ENCODE measurements around the gene ZSWIM3.
"Not testable (repeated sequence)": the region's sequence is repeated elsewhere in the genome, so short reads cannot be mapped to it uniquely, and the experiment has no call there.

The ZSWIM3 gene

DNA sequence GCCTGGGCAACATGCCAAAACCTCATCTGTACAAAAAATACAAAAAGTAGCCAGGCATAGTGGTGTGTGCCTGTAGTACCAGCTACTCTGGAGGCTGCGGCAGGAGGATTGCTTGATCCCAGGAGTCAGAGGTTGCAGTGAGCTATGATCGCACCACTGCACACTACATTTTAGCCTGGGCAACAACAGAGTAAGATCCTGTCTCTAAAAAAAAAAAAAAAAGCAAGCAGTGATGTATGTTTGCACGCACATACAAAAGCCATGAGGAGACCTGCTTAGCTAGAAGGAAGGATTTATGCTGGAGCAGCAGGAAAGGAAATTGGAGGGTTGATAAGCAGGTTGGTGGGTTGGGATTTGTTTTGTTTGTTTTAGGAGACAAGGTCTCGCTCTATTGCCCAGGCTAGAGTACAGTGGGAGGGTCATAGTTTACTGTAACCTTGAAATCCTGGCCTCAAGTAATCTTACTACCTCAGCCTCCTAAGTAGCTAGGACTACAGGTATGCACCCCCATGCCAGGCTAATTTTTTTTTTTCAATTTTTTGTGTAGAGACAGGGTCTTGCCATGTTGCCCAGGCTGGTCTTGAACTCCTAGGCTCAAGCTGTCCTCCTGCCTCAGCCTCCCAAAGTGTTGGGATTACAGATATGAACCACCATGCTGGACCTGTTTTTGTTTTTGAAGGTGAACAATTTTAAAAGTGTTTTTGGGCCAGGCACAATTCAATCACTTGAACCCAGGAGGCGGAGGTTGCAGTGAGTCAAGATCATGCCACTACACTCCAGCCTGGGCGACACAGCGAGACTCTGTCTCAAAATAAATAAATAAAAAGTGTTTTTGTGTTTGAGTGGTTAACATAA, 4.0 kb downstream of the ZSWIM3 start:
- no peak for DNase-seq

DNA sequence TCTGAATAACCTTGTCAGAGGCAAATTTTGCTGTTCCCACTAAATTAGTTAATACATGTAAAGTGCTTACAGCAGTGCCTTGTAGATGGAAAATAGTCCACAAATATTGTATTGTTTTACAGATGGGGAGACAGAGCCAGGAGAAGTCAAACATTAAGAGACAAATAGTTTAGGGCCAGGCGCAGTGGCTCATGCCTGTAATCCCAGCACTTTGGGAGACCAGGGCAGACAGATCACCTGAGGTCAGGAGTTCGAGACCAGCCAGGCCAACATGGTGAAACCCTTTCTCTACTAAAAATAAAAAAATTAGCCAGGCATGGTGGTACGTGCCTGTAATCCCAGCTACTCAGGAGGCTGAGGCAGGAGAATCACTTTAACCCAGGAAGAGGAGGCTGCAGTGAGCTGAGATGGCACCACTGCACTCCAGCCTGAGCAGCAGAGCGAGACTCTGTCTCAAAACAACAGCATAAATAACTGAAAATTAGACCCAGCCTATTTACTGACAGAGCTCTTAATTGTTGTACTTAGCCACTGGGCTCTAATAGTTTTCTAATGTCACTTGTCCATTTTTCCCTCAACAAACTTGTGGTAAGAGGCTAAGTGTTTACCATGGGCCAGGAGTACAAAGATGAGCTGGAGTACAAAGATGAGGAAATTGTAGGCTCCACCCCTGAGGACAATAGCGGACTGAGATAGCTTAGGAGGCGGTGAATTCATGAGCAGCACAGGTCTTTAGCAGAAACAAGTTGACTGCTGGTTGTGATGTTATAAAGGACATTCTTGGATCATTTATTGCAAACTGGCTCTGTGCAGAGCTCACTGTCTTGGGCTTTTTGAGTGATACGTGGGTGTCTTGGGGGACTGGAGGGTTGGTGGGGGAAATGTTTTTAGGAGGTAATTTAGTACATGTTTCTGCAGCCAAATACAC, 6.4 kb downstream of the ZSWIM3 start:
- DNase-seq: no peak

DNA sequence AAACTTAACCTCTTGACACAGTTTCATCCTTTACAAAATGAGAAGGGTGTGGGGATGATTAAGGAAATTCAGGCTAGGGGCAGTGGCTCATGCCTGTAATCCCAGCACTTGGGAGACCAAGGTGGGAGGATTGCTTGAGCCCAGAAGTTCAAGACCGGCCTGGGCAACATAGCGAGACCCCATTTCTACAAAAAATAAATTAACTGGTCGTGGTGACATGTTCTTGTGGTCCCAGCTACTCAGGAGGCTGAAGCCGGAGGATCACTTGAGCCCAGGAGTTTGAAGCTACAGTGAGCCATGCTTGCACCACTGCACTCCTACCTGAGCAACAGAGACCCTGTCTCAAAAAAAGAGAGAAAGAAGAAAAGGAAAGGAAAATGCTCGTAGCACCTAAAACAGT, 9.0 kb downstream of the ZSWIM3 start:
- no peak for DNase-seq

GRCh38 chr20:45867136-45867818, 9.9 kb downstream of the ZSWIM3 start:
- DNase-seq: no peak

- no peak for DNase-seq
Observed at GRCh38 chr20:45867819-45868176, 10.4 kb downstream of the ZSWIM3 start.

- DNase-seq: no peak
Observed at GRCh38 chr20:45872626-45873025, 15.2 kb downstream of the ZSWIM3 start.

DNA sequence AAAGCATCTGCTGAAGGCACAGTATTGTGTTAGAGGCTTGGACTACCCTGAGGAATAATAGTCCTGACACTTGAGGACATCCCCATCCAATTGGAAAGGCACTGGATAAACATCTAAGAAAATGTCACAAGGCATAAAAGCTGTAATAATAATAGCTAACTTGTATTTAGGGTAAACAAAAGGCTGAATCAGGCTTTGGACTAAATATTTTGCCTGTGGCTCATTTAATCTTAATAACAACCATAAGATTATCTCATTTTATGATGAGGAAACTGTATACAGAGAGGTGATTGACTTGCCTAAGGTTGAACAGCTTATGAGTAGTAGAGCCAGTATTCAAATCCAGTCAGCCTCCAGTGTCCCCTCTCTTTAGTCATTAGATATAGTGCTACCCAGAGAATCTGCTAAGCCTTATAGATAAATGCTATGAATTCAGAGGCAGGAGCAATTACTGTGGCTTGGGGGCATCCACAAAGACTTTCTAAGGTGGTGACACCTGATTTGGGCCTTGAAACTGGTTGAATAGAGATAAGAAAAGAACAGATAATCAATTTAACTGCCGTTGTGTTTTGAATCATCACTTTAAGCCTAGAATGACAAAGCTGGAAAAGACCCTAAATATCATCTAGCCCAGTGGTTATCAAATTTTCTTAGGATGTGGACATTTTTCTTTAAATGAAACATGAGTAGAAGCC, 16.1 kb downstream of the ZSWIM3 start:
- no peak for DNase-seq

DNA sequence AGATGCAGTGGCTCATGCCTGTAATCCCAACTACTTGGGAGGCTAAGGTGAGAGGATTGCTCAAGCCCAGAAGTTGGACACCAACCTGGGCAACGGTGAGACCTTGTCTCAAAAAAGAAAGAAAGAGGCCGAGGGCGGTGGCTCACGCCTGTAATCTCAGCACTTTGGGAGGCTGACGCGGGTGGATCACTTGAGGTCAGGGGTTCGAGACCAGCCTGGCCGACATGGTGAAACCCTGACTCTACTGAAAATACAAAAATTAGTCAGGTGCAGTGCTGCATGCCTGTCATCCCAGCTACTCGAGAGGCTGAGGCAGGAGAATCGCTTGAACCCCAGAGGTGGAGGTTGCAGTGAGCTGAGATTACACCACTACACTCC, 16.7 kb downstream of the ZSWIM3 start:
- not testable (repeated sequence) for DNase-seq

DNA sequence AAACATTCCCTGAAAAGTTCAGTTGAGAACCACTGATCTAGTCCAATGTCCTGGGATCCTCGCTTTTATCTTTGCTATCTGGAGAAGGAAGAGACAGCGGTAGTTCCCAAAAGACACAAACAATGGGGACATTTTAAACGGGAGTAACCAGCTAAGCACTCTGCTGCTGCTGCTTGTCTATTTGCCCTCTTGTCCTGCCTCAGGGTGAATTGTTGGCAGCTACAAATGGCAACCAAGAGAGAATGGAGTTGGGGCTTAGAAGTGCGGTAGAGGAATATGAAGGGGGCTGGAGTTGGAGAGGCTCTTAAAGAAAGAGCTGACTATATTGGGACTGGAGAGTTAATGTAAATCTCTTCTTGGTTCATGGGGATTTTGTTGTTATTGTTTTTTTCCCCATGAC, 17.2 kb downstream of the ZSWIM3 start:
- DNase-seq: no peak

GRCh38 chr20:45878076-45878761, 20.8 kb downstream of the ZSWIM3 start:
- no peak for DNase-seq

DNA sequence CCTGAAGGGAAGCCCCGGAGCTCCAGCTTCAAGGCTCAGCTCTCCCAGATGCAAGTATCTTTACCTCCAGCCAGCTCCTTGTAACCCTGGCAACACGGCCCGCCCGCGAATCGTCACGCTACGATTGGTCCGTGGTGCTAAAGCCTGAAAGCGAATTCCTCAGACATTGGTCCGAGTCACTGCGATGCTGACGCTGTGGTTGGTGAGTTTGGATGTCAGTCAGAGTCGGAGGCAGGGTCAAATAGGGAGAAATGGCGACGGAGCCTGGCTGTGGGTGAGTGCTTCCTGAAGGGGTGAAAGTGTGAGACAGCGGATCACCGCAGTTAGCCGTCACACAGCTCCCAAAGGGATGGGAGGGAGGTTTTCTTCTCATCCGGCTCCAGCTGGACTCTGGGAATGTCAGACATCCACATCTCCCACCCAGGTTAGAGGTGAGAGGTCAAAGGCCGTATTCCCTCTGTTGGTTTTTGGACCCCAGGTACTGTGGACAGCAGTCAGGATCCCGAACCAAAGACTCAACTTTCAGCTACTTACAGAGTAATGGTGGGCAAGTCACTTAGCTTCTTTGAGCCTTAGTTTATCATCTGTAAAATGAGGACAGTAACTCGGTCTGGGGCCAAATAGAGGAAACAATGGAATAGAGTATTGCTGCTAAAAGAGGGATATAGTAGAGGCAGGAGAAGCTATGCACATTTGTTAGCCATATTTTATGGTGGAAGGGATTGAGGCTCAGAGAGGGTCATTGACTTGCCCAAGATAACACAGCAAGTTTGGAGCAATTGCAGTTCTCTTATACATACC, 23.8 kb downstream of the ZSWIM3 start, which contains the start of gene ZSWIM1:
Gene ZSWIM1 (plus strand): TSS at position 240 of the 801 bp plus-strand sequence. CDS start 1,366 bp downstream, outside the sequence.
- DNase-seq: peak; percentile 98 to 99

DNA sequence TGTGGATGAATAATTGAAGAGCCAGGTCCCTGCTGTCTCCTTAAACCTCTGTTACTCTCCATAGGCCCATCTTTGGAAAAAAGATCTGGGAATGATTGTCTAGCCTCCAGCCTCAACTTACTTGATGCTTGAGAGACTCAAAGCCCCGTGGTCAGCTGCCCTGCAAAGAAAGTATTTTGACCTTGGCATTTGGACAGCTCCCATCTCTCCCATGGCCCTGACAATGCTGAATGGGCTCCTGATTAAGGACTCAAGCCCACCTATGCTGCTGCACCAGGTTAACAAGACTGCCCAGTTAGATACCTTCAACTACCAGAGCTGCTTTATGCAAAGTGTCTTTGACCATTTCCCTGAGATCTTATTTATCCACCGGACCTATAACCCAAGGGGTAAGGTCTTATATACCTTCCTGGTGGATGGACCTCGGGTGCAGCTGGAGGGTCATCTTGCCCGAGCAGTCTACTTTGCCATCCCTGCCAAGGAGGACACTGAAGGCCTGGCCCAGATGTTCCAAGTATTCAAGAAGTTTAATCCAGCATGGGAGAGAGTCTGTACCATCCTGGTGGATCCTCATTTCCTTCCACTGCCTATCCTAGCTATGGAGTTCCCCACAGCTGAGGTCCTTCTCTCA, 25.2 kb downstream of the ZSWIM3 start:
- no peak for DNase-seq

DNA sequence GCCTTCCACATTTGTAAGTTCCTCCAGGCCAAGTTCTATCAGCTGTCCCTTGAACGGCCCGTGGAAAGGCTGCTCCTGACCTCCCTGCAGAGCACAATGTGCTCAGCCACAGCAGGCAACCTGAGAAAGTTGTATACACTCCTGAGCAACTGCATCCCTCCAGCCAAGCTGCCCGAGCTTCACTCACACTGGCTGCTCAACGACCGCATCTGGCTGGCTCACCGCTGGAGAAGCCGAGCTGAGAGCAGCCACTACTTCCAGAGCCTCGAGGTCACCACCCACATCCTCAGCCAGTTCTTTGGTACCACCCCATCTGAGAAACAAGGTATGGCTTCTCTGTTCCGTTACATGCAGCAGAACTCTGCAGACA, 25.7 kb downstream of the ZSWIM3 start:
- no peak for DNase-seq

DNA sequence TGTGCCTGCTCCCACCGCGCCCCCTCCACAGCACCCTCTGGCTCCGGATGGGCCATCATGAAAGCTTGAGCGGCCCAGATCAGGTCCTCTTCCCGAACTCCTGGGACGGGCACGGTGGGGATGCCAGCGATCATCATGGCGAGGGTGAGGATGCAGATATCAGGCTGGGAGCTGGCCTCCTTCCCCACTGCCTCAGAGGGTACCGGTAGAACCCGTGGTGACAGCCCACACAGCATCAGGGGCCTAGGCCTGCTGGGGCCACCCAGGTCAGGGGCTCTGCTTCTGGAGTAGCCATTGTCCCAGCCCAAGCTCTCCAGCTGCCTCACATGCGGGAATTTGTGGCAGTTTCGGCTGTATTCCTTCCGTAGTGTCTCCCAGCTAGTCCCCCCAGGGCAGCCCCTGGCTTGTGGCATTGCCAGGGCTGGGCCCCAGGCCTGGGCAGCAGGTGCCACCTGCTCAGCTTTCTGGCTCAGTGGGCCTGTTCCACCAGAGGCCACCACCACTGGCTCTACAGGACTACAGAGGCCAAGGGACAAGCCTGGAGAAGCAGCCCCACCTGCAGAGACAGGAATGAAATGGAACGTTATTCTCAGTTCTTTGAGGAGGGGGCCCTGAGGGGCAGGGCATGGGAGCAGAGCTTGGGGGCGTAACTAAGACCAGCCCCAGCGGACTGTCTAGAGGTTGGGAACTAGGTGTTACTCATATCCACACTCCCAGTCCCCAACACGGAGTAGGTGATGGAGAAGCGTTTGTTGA, 29.4 kb downstream of the ZSWIM3 start:
- no peak for DNase-seq

DNA sequence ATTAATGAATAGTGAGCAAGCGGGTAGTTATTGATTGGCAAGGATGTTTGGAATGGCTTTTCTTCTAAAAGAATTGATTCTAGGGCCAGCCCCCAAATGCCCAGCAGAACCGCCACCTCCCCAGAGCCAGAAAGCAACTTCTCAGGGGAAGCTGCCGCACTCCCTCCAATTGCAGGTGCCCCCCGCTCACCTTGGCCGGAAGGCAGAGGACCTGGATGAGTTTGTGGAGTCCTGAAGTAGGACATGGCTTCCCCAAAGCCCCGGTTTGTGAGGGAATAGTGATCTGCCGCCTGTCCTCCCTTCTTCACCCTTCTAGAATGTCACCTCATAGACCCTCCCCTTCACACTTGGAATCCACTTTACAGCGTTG, 29.9 kb downstream of the ZSWIM3 start, which contains the start of gene SPATA25:
Gene SPATA25 (minus strand): TSS at position 277 of the 370 bp plus-strand sequence. CDS start 32 bp downstream, at position 245.
- DNase-seq: no peak

DNA sequence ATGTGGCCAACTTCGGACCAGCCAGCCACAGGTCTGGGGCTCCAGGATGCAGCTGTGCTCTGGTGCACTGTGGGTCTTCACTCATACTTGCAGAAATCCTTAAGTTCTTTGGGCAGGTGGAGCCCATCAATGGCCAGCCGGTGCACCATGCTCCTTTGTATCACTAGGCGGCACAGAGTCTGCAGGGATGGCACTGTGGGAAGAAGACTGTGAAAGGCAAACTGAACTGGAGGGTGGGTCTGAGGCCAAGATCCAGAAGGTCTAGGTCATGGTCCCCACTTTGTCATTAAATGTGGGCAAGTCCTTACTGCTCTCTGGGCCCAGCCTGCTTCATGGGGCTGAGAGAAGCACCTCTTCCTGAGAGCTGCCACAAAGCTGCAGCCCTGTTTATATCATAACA, 31.3 kb downstream of the ZSWIM3 start:
- no peak for DNase-seq

- DNase-seq: peak; percentile 47 to 64
Observed at GRCh38 chr20:45890077-45890984, 32.9 kb downstream of the ZSWIM3 start.
